ENCODE measurements around the gene PEX10.

- no peak for TF ChIP-seq CTCF (IDR thresholded peaks at IDR 0.05; ENCODE audit: poor library complexity, severe bottlenecking)
- no peak for TF ChIP-seq REST (IDR thresholded peaks at IDR 0.05; ENCODE audit: borderline replicate concordance)
Observed at GRCh38 chr1:2375923-2376260, 36.5 kb downstream of the PEX10 start.

All from neural cell (in vitro differentiated cells).